SW480 (cell line): Measurements from ENCODE around the gene TFDP2.

Experiments
- DNase-seq: peaks from one replicate; pipeline ENCODE4 v3.0.0-alpha.2; 2016; ENCODE audit warnings: low spot score

The TFDP2 gene

DNA sequence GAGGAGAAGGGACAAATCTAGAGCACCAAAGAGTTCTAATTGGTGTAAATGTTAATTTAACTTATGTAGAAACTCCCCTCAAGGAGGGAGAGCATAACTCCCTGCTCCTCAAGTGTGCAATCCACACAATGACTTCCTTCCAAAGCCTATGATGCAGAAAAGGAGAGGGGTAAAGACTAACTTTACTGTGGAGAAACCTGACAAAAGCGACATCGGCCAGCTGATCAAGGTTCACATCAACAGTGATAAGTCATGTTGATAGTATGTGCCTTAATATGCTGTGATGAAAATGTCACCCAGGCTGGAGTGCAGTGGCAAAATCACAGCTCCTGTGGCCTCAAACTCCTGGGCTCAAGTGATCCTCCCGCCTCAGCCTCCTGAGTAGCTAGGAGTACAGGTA is 76.5 kb downstream of the TFDP2 start:
- no peak for DNase-seq

- DNase-seq: no peak
Observed at GRCh38 chr3:142065932-142066331, 83.4 kb downstream of the TFDP2 start.

- DNase-seq: no peak
Observed at GRCh38 chr3:142065344-142065743, 84.0 kb downstream of the TFDP2 start.

- no peak for DNase-seq
Observed at GRCh38 chr3:142064454-142064853, 84.9 kb downstream of the TFDP2 start.

DNA sequence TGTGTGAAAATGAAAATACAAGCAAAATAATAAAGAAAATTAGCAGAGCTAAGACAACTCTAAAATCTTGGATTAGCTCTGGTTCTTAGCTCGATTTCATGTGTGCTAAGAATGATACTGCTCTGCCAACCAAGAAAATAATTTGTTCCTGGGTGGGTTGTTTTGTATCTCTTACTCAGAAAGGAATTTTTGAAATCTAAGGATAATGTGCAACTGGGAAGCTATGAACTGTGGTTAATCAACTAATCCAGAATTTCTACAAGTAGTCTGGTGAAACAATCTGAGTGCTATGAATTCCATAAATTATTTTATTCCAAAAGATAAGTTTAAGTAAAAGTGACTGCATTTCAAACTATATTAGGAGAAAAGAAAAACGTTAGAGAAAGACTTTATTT is 92.0 kb downstream of the TFDP2 start:
- no peak for DNase-seq

DNA sequence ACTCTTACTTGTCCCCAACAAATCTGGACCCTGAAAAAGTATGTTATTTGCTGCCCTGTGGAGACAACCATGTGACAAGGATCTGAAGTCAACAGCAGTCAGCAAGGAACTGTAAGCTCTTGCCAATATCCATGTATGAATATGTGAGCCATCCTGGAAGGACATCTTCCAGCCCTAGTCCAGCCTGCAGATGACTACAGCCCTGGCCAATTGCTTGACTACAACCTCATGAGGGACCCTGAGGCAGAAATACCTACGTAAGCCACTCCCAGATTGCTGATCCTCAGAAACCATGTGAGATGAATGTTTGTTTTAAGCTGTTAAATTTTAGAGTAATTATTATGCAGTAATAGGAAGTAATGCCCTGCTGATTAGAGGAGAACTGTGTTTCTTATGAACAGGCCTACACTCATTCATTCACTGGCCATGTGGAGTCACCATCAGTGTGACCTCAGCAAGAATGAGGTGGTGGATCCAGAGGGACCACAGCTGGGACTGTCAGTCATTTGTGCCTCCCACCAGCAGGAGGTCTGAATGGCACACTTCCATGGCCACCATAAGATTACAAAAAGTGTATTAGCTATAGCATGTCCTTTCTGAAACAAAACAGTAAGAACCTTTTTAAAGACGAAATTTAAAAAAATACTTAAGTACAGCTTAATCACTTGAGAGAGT is 92.6 kb downstream of the TFDP2 start:
- no peak for DNase-seq

- DNase-seq: no peak
Observed at GRCh38 chr3:142053835-142054234, 95.5 kb downstream of the TFDP2 start.

- no peak for DNase-seq
Observed at GRCh38 chr3:142053244-142053643, 96.1 kb downstream of the TFDP2 start.

DNA sequence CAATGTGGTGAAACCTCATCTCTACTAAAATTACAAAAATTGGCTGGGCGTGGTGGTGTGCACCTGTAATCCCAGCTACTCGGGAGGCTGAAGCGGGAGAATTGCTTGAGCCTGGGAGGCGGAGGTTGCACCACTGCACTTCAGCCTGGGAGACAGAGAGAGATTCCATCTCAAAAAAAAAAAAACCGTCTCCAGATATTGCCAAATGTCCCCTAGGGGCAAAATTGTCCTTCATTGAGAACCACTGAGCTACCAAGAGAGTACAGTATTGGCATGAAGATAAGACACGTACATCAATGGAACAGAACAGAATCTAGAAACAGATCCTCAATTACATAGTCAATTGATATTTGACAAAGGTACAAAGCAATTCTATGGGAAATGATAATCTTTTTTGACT is 98.0 kb downstream of the TFDP2 start:
- no peak for DNase-seq

DNA sequence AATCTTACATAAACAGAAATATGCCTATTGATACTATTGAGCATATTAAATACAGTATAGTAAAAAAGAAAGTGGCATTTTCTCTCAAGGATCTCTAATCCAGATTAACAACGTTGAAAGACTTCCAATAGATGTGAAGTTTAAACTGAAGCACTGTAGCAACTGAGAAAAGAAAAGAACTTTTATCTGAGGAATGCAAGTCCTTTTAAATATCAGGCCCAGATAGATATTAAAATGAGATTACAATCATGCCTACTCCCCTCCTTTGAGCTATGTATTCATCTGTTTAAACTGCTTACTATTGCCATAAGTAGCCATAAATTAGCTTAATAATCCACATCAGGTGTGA is 102.3 kb downstream of the TFDP2 start:
- no peak for DNase-seq

- DNase-seq: no peak
Observed at GRCh38 chr3:142046320-142047020, 102.9 kb downstream of the TFDP2 start.

- DNase-seq: no peak
Observed at GRCh38 chr3:142040941-142041491, 108.3 kb downstream of the TFDP2 start.

DNA sequence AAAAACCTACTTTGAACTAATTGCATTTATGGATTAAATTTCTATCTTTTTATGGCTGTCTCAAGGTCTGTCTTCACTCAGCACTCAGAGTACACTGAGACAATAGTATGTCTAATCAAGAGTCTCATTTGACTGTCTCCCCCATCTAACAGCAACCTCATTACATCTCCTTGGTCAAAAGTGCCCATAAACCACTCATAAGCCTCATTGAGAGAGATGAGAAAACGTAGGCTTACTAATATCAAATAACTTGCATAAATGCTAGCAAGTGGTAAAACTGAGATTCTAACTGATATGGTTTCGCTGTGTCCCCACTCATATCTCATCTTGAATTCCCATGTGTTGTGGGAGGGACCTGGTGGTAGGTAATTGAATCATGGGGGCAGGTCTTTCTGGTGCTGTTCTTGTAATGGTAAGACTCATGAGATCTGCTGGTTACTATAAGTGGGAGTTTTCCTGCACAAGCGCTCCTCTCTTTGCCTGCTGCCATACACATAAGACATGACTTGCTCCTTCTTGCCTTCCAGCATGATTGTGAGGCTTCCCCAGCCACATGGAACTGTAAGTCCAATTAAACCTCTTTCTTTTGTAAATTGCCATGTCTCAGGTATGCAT is 113.9 kb downstream of the TFDP2 start:
- no peak for DNase-seq

DNA sequence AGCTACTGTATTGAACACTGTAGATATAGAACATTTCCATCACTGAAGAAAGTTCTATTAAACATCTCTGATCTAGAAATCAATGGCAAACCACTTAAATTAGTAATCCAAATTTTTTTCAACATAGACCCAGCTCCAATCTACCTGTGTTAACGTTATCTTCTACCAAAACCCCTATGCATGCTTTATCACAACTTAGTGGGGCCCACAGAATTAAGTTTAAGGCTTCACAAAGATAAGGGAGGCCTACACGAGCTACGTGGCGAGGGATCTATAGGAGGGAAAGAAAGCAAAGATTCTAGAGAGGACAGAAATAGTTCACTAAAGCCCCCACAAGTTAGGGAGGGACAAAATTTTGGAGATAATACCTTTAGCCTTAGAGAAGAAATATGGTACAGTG is 116.1 kb downstream of the TFDP2 start:
- DNase-seq: no peak

- DNase-seq: no peak
Observed at GRCh38 chr3:142031575-142031974, 117.8 kb downstream of the TFDP2 start.

DNA sequence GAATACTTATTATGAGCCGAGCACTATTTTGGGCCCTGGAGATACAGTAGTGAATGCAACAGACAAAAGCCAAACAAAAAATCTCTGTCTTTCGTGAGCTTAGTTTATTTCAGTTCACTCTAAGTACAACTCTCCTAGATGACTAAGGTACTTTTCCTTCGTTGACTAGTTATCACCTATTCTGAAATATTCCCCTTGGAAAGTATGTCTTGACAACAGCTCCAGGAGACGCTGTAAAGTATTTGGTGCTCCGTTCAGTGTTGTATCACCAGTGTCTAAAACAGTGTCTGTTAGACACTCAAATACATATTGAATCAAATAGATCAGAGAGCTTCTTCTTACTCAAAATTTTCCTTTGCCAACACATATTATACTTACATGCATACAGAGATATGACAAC is 119.6 kb downstream of the TFDP2 start:
- no peak for DNase-seq

GRCh38 chr3:142029052-142029642 is 120.2 kb downstream of the TFDP2 start:
- DNase-seq: no peak

DNA sequence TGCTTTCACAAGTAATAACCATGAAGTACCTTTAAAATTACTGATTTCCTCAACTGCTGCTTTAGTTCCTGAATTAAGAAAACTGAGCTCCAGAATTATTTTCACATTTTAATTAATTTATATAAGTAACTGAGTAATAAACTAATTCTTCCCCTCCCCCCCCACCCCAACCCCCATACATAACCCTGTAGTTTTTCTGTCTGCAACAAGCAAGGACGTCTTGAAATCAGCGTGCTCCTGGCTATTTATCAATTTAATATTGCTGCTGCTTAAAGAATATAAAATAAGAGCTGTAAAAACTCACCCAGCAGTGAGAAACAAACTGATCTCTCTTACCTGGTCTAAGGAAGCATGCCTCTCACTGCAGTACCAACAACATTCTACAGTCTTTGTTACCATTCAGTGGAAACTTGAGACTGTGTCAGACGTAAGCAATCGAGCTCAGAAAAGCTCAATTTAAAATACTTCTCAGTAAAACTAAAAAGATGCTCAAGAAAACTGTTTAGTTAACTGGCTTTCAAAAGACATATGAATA is 121.0 kb downstream of the TFDP2 start:
- DNase-seq: peak; percentile 51

GRCh38 chr3:142027735-142028134 is 121.6 kb downstream of the TFDP2 start:
- DNase-seq: peak; percentile 80

- no peak for DNase-seq
Observed at GRCh38 chr3:142027300-142027699, 122.0 kb downstream of the TFDP2 start.

GRCh38 chr3:142026333-142026732 is 123.0 kb downstream of the TFDP2 start:
- DNase-seq: no peak

DNA sequence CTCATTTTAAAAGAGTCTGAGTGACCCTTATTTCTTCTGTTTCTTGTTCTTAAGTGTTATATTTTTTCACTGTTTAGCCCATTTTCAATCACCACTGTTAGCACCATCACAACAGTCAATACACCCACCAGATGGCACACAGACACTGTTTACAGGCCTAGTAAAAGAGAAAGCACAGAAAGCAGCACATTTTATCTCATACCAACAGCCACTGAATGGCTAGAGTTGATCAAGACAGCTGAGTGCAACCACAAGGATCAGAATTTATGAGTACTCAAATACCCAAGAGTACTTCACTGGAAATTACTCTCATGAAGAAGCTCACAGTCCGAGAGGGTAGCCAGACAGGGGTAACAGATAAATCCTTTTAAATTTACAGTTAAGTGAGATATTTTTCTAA is 127.0 kb downstream of the TFDP2 start:
- DNase-seq: peak; percentile 18

DNA sequence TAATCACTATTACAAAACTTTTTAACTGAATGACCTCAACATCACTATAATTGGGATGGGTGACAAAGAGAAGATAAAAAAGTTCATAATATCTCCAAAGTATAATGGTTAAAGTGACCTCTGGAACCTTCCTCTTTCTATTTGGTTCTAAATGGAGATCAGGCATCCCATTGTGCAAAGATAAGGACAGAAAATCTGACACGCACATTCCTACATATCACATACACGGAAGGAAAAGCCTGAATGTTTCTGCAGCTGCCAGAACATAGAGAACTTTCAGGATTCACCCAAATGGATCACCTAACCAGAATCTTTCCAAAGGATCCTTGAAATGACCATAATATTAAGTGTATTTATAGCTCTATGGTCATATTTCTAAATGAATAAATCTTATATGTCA is 128.2 kb downstream of the TFDP2 start:
- no peak for DNase-seq
